Liver (tissue), 3 donors: ENCODE measurements around the gene BZW2.

ENCODE experiments used
- CTCF ChIP-seq: fragments of 150-350 bp; IDR thresholded peaks from 2 replicates; pipeline ENCODE4 v1.5.1; 2017; ENCODE audit warnings: improper control_type of control experiment, low read depth, low read length; ENCODE audit not compliant: missing input control
- GABPA ChIP-seq, 2 donors: IDR thresholded peaks in 1 of 2; conservative IDR thresholded peaks in 1 of 2; 2 replicates each; pipeline ENCODE4 v1.6.1; 2016; ENCODE audit warnings: antibody characterized with exemption in 2 of 2, mild to moderate bottlenecking in 1 of 2, moderate library complexity in 1 of 2
- RAD21 ChIP-seq, 2 donors: IDR thresholded peaks; 2 replicates each; pipeline ENCODE4 v1.6.1; 2016; ENCODE audit warnings: antibody characterized with exemption in 2 of 2, mild to moderate bottlenecking in 2 of 2
- REST ChIP-seq: IDR thresholded peaks from 2 replicates; pipeline ENCODE4 v1.6.1; 2016; ENCODE audit warnings: antibody characterized with exemption, mild to moderate bottlenecking
- TAF1 ChIP-seq: conservative IDR thresholded peaks from 2 replicates; pipeline ENCODE4 v1.6.1; 2016; ENCODE audit warnings: antibody characterized with exemption, mild to moderate bottlenecking
- donor health status: healthy.
- donor health status: healthy.

- no peak for TF ChIP-seq CTCF
- no peak for TF ChIP-seq TAF1
- no peak for TF ChIP-seq REST
- TF ChIP-seq RAD21 (IDR thresholded peaks at IDR 0.05), result no peak
- TF ChIP-seq GABPA (IDR thresholded peaks at IDR 0.05 in 1 of 2, conservative IDR thresholded peaks at IDR 0.05 in 1 of 2), result no peak
Measured at GRCh38 chr7:16616542-16616941, 29.4 kb upstream of the BZW2 start.
